Loucy (cell line): ENCODE data around the gene CAPZA2.

Source experiments
- H2AFZ ChIP-seq: fragments of 200-600 bp; sonication (generic); 2 replicates; pipeline ENCODE4 v1.6.0; 2016; ENCODE audit warnings: antibody characterized with exemption, mild to moderate bottlenecking, low read length, moderate library complexity
- H3F3A ChIP-seq: fragments of 200-600 bp; 2 replicates; pipeline ENCODE4 v1.6.0; 2016; ENCODE audit warnings: antibody characterized with exemption, low read depth, mild to moderate bottlenecking
- H3K27me3 ChIP-seq: fragments of 200-600 bp; sonication (generic); 2 replicates; pipeline ENCODE4 v1.6.1; 2014; ENCODE audit warnings: low read length, mild to moderate bottlenecking; ENCODE audit not compliant: insufficient read depth, poor library complexity, severe bottlenecking
- H3K36me3 ChIP-seq: fragments of 200-600 bp; sonication (generic); 2 replicates; pipeline ENCODE4 v1.6.1; 2016; ENCODE audit warnings: low read length; ENCODE audit not compliant: insufficient read depth
- H3K4me1 ChIP-seq: fragments of 200-600 bp; sonication (generic); 2 replicates; pipeline ENCODE4 v1.5.1; 2014; ENCODE audit warnings: low read length, mild to moderate bottlenecking; ENCODE audit not compliant: insufficient read depth, poor library complexity, severe bottlenecking
- H3K4me2 ChIP-seq: fragments of 200-600 bp; sonication (generic); 2 replicates; pipeline ENCODE4 v1.6.0; 2014; ENCODE audit warnings: antibody characterized with exemption, low read length, low read depth, mild to moderate bottlenecking; ENCODE audit not compliant: poor library complexity, severe bottlenecking
- H3K4me3 ChIP-seq: fragments of 200-600 bp; sonication (generic); 2 replicates; pipeline ENCODE4 v1.5.1; 2014; ENCODE audit warnings: low read length, mild to moderate bottlenecking, mixed read lengths; ENCODE audit not compliant: poor library complexity, severe bottlenecking
- H3K79me2 ChIP-seq: fragments of 200-600 bp; sonication (generic); 2 replicates; pipeline ENCODE4 v1.6.1; 2014; ENCODE audit warnings: low read length; ENCODE audit not compliant: insufficient read depth
- H3K9ac ChIP-seq: fragments of 200-600 bp; sonication (generic); 2 replicates; pipeline ENCODE4 v1.6.0; 2014; ENCODE audit warnings: mild to moderate bottlenecking, low read depth, low read length, moderate library complexity; ENCODE audit not compliant: poor library complexity, severe bottlenecking
- H3K9me2 ChIP-seq: fragments of 200-600 bp; sonication (generic); replicated peaks from 2 replicates; pipeline ENCODE4 v1.6.1; 2016; ENCODE audit warnings: low read depth, low read length, mixed read lengths
- H3K9me3 ChIP-seq: fragments of 200-600 bp; sonication (generic); 2 replicates; pipeline ENCODE4 v1.6.1; 2014; ENCODE audit warnings: mild to moderate bottlenecking, antibody characterized with exemption, low read length, low read depth; ENCODE audit not compliant: insufficient read depth
- H4K20me1 ChIP-seq: fragments of 200-600 bp; sonication (generic); 2 replicates; pipeline ENCODE4 v1.6.0; 2014; ENCODE audit warnings: antibody characterized with exemption, low read length, mild to moderate bottlenecking; ENCODE audit not compliant: insufficient read depth, poor library complexity, severe bottlenecking
- CTCF ChIP-seq: fragments of 200-600 bp; sonication (generic); conservative IDR thresholded peaks from 2 replicates; pipeline ENCODE4 v1.5.1; 2014; ENCODE audit warnings: mild to moderate bottlenecking, antibody characterized with exemption, low read length
- EZH2phosphoT487 ChIP-seq: fragments of 200-600 bp; IDR thresholded peaks from 2 replicates; pipeline ENCODE4 v1.6.1; 2018; ENCODE audit warnings: antibody characterized with exemption, mild to moderate bottlenecking, moderate library complexity, borderline replicate concordance

Gene CAPZA2

DNA sequence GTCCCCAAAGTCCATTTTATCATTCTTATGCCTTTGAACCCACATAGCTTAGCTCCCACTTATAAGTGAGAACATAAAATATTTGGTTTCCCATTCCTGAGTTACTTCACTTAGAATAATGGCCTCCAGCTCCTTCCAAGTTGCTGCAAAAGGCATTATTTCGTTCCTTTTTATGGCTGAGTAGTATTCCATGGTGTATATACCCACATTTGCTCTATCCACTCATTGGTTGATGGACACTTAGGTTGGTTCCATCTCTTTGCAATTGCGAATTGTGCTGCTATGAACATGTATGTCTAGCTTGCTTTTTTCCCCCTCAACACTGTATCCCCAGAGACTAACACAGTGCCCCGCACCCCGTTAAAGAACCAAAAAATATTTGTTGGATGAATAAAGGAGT lies 670 bp upstream of the CAPZA2 start:
- H3K4me1 ChIP-seq = peaks cover 16% of the 10 kb centered on the region
- H2AFZ ChIP-seq = peak overlapping the region; percentile 86
- H3K9me2 ChIP-seq = no peaks in the 10 kb centered on the region
- H3F3A ChIP-seq = no peaks in the 10 kb centered on the region
- no peaks in the 10 kb centered on the region for H3K36me3 ChIP-seq
- H3K9ac ChIP-seq = peak overlapping the region; percentile 35
- peak overlapping the region; percentile 45 for H3K4me3 ChIP-seq
- H3K27me3 ChIP-seq = no peaks in the 10 kb centered on the region
- TF ChIP-seq CTCF (no peak), EZH2phosphoT487 (no peak)
- peak overlapping the region; percentile 73 for H3K4me2 ChIP-seq
- peaks cover 42% of the 10 kb centered on the region for H3K79me2 ChIP-seq
- no peaks in the 10 kb centered on the region for H3K9me3 ChIP-seq
- peaks cover 37% of the 10 kb centered on the region for H4K20me1 ChIP-seq

DNA sequence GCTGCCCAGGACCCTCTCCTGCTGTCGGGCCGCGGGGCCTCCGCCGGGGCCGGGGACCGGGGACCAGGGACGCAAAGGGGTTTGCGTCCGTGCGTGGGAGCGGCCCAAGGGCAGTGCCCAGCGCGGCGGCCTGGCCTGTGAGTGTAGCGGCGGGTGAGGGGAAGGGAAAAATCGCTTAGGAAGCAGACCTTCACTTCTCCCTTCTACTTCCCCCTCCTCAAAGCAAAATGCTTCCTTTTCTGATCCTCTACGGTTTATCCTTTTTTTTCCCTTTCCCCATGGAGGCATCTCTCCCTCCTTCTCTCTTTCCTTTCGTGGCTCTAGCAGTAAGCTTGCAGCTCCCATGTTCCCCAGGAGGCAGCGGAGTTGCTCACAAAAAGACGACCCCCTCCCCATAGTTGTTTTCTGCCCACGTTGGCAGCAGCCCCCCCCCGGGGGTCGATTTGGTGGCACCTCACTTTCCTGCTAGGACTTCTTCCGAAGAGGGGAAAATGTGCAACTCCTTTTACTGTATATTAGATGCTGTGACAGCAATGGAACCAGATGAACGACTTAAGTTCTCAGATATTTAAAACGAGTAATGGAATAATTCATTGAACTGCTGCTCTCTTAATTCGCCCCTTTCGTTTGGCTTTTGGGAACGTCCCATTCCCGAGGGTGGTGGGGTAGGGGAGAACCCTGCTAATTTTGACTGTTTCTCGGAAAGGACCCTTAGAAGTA lies 724 bp downstream of the CAPZA2 start:
- Histone ChIP-seq H3K9me2 (no peaks in the 10 kb centered on the region), H3K79me2 (peaks cover 56% of the 10 kb centered on the region), H2AFZ (0 out of 2 replicates have a peak overlapping the region, but pooled peaks have one; percentile 0)

GRCh38 chr7:116863936-116864500 lies 1.6 kb downstream of the CAPZA2 start:
- no peaks in the 10 kb centered on the region for H3F3A ChIP-seq
- no peaks in the 10 kb centered on the region for H3K9me2 ChIP-seq
- no peak overlapping the region for H2AFZ ChIP-seq
- no peaks in the 10 kb centered on the region for H3K27me3 ChIP-seq
- peaks cover 31% of the 10 kb centered on the region for H3K4me1 ChIP-seq
- peak overlapping the region; percentile 75 for H3K4me2 ChIP-seq
- no peaks in the 10 kb centered on the region for H3K9me3 ChIP-seq
- H3K36me3 ChIP-seq = no peaks in the 10 kb centered on the region
- H3K79me2 ChIP-seq = peaks cover 66% of the 10 kb centered on the region
- peaks cover 59% of the 10 kb centered on the region for H4K20me1 ChIP-seq
- H3K9ac ChIP-seq = peak overlapping the region; percentile 88
- TF ChIP-seq EZH2phosphoT487 = no peak
- TF ChIP-seq CTCF = no peak
- H3K4me3 ChIP-seq = peak overlapping the region; percentile 87

More for the DNA sequence above, 724 bp downstream of the CAPZA2 start:
- Histone ChIP-seq H3F3A (no peaks in the 10 kb centered on the region), H3K4me2 (peak overlapping the region; percentile 75), H3K9ac (peak overlapping the region; percentile 88), H3K9me3 (no peaks in the 10 kb centered on the region), H3K27me3 (no peaks in the 10 kb centered on the region), H3K4me1 (peaks cover 26% of the 10 kb centered on the region), H4K20me1 (peaks cover 50% of the 10 kb centered on the region), H3K36me3 (no peaks in the 10 kb centered on the region), H3K4me3 (peak overlapping the region; percentile 87)
- no peak for TF ChIP-seq CTCF
